UCSD-AML1 (cell line): ENCODE measurements around the gene PBX1.

Experiments
- DNase-seq: peaks from one replicate; lab custom pipeline; 2025; ENCODE audit not compliant: unreplicated experiment; lab: John Stamatoyannopoulos, UW

Gene PBX1

DNA sequence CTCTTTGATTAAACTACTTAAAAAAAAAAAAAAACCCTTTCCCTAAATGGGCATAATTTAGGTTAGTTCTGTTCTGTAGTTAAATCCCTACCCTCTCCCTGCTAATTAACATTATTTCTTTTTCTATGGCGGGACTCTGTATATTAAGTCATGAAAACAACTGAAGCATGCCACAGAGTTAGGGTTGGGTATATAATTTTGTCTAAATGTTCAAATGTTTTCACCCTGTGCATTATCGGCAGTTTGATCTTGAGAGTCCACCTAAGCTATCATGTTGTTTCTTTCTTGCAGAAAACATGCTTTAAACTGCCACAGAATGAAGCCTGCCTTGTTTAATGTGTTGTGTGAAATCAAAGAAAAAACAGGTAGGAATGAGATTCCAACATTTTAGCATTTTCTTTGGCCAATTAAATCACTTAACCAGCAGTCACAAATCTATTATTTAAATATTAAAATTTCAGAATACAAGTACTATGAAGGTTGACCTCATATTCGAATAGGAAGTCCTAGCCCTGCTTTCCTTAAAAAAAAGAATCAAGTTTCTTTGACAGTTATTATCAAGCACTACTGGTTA, 4.0 kb downstream of the PBX1 start:
- no peak for DNase-seq

DNA sequence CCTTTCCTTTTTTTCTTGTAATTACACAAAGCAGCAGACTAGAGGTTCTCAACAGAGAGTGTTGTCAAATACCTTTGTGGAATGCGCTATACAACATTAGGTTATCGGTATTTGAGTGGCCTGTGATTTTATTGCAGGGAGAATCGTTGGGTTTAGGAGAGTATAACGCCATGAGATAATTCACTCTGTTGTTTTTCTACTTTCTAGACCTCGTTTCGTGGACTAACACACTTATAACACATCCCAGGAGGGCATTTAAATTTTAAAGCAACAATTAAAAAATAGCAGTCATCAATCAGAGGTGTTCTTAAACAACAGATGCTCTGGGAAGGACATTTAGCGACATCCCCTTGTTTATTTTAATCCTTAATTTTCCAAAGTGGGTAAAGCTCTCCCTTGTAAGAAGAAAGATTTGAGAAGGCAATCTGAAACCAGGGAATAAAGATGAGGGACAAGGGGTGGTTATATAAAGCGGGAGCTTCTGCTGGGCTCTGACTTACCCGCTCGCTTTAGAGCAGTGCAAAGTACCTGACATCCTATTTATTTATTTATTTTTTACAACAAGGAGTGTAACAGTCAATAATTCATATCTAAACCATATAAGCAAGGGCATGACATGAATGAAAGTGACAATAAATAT, 4.9 kb downstream of the PBX1 start:
- no peak for DNase-seq

DNA sequence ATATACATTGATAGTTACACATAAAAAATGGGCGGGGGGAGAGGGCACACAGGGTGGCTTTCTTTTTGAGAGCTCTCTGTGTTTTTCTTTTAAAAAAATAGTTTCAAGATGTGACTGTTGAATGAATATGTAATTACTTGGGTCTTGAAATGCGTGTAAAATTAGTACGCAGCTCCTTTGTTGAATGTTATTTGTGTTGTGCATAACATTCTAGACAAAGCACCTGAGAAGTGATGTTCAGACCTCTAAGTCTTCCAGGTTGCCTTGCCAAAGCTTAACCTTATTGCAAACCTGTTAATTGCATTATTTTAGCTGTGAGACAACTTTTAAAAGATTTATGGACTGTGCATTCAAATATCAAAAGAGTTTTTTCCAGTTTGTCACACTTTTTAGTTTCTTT, 5.4 kb downstream of the PBX1 start:
- DNase-seq, result no peak

DNA sequence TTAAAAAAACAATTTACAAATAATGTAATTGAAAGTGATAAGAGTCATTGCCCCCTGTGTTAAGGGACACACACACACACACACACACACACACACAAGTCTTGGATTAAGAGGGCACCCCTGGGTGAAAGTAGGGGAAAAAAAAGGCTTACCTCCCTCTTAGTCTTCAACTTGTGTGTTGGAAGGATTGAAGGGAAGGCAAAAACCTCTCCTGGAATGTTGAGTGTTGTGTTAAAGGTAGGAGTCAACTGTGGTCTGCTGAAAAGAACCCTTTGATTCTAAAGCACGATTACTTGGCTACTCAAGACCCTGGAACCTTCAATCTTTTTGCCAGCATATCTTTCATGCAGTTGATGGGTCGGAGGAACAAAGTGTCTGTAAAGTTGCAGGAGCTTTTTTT, 6.4 kb downstream of the PBX1 start:
- no peak for DNase-seq

DNA sequence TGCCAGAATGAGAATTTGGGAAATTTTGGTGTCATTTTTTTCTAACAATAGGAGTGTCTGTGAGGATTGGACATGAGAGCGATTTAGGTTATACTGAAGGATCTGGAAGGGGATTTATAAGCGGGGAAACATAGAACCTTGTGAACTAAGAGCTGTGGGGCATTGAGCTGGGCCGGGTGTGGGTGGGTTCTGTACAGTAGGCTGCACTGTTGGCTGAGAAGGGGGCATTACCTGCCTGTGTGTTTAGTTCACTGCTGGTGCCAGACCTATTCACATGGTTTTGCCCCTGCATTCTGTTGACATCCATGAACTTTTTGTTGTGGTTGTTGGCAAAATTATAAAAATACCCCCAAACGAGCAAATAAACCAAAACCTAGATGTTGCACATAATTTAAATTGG, 8.8 kb downstream of the PBX1 start:
- DNase-seq, result no peak

DNA sequence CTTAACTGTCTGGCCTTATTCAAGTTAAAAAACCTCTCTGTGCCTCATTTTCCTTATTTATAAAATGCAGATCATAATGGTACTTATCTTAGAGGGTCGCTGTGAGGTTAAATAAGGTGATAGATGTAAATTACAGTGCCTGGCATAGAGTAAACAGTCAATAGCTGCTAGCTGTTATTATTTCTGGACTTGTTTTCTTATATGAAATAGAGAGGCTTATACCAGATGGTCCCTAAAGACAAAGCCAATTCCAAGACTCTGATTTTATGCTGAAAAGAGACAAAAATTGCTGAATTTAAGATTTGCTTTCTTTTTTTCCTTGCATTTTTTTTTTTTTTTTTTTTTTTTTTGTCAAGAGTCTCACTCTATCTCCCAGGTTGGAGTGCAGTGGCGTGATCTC, 10.3 kb downstream of the PBX1 start:
- no peak for DNase-seq

DNA sequence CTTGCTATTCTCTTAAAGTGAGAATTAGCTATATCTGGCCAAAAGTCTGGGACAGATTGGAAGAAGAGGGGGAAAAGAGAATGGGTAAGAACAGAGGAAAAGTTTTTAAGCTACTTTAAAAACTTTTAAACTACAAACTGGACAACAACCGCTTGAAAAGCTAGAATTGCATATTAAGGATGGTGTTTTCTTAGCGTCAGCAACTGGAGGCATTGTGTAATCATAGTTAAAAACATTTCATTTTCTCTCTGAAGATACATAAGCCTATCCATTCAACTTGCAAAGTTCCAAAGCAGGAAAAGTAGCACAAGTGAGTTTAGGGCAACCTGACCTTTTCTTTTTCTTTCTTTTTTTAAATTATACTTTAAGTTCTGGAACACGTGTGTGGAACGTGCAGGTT, 10.9 kb downstream of the PBX1 start:
- DNase-seq, result no peak

DNA sequence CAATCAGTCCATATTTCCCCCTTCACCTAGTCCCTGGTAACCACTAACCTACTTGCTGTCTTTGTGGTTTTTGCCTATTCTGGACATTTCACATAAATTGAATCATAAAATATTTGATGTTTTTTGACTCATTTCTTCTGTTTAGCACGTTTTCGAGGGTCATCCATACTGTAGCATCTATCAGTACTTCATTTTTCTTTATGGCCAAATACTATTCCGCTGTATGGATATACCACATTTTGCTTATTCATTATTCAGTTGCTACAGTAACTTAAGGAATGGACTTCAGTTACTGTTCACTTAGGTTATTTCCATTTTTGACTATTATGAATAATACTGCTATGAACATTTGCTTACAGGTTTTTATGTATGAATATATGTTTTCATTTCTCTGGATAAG, 12.3 kb downstream of the PBX1 start:
- no peak for DNase-seq

DNA sequence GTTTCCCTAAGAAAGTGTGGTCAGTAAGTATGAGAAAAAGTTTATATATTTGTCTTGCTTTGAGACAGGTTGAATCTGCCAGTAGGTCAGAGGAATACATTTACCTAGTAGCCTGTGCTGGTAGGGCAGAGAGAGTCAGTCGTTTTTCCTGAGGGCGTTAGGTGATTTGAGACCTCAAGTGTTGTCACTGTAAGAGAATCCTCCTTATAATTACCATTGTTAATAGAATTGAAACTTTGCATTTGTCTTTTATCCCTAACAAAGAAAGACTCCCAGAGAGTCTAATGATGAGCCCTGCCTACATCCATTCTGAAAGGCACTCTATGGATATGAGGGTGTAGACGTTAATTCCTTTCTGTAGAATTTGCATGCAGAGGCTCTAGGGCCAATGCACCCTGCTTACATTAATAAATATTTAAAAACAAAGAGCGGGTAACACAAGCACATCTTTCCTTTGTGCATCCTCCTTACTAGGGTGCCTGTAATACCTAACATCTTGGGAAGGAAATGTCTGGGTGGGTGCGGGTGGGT, 16.4 kb downstream of the PBX1 start:
- DNase-seq, result no peak

DNA sequence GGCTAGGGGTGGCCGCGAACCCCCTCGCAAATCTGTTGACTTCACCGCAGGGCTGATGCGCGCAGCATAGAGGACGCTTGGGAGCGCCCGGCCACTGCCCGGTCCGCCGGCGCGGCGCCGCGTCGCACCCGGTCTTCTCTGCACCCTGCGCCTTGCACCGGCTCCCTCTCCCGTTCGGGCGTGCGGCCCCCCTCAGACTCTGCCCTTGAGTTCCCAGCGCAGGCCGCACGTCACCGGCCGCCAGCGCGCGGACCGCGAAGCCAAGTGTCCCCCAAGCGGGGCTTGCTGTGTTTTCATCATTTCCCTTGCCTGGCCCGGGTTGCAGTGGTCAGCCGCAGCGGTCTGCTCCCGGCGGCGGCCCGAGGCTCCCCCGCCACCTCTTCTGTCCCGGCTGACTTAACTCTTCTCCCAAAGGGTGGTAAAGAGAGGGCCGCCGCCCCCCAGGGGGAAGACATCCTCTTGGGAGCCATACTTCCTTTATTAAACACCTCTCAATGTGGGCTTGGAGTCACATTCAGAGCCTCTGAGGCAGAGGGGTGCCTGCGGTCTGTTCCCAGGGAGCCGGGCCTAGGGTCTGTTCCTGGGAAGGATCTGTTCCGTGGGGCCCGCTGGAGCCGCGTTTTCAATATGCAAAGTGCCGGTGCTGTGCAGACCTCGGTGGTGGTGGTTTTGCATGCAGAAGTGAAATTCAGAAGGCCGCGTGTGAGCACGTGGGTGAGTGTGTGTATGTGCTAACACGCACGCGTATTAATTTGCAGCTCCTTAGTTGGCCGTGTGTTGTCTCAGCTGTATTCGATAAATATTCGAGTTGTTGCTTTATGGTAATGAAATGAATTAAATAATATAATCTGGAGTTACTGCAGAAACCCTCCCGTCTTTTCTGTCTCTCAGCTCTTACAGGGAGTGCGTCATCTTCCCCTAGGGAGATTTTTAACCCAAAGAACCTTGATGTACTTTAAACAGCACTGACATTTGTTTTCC, 17.6 kb downstream of the PBX1 start:
- no peak for DNase-seq

DNA sequence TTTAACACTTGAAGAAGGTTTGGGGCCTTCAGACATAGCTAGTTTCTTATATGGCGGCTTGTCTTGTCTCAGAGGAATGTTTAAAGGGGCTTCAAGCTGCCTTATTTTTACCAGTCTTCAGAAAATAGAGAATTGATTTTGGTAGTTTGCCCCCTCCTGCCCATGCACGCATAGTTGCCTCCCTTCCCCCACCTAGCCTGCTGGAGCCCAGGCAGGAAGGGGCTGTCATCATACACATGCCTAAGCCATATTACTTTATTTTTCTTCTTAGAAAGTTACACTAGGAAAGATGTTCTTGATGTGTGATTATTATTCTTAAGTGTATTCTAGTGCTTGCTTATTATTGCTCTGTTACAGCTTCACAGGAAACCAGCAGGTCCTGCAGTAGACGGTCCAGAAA, 18.3 kb downstream of the PBX1 start:
- DNase-seq, result no peak

DNA sequence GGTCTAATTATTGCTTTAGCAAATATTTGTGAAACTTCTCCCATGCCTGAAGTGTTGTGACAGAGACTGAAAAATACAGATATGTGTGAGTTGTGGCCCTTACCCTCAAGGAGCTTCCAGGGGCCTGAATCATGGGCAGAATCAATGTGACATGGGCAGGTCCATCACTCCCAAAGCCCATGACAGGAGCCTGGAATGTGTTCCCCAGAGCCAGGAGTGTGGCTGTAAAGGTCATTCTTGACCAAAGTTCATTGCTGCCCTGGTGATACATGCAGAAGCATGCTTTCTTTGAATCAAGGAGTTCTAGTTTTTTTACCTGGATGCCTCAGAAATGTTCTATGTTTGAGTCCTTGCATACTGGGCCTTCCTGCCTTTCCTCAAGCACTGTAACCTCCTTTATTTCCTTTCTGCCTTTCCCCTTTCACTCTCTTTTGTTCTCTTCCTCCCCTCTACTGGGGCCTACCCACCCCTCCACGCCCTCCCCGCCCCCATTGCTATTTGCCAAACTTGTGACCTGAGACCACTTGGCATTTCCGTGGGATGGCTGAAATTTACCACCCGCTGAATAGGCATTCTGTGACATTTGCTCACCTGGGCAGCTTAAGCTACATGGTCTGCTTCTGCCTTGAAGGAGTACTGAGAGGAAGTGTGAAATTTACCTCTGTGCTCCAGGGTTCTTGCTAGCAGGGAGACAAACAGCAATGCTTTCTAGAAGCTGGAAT, 19.7 kb downstream of the PBX1 start:
- DNase-seq, result no peak

DNA sequence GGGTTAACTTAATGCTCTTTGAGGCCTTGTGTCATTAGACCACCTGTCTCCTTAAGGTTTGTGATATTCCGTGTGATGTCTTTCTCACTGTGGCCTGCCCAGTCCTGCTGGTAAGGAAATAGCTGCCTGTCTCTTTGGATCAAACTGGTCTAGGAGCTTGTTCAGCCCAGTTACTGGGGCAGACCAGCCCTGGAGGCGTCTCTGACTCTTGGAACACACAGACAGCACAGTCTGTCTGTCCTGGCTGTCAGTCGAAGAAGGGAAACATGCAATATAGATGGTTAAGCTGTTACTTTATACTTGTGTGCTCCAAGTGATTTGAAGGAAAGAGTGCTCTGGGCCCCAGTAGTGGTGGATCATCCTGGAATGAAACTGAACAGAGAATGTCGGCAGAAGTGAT, 20.4 kb downstream of the PBX1 start:
- no peak for DNase-seq

DNA sequence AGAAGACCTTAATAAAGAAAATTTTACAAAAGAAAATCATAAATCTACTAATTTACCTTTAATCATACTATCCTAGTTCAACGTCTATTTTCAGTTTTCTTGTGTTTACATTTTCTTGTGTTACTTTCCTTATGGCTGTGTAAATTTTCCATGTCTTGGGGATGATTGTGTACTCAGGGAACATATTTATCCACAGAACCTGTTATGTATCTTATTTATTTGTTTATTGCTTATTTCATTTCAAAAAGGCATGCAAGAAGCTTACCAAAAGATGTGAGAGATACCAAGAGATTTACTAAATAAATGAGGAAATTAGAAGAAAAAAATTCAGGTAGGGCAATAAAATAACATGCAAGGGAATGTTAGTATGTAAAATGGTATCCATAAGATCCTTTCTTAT, 22.8 kb downstream of the PBX1 start:
- DNase-seq, result no peak

DNA sequence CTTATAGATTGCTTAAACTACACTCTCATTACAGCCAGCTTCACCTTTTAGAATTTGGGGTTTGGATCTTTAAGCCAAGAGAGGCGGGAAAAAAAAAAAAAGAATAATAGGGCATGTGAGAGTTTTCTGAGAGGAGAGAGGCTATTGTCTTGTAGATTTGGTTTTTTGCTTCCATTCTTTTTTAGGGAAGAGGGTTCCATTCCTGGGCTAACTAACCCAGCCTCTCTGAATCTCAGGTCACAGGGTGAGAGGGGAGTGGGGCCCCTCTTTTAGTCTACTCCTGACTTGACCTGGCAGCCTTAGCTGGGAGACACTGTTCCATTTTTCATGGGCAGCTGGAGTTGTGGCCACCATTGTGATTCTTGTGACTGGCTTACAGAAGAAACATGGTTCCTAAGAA, 24.2 kb downstream of the PBX1 start:
- no peak for DNase-seq

DNA sequence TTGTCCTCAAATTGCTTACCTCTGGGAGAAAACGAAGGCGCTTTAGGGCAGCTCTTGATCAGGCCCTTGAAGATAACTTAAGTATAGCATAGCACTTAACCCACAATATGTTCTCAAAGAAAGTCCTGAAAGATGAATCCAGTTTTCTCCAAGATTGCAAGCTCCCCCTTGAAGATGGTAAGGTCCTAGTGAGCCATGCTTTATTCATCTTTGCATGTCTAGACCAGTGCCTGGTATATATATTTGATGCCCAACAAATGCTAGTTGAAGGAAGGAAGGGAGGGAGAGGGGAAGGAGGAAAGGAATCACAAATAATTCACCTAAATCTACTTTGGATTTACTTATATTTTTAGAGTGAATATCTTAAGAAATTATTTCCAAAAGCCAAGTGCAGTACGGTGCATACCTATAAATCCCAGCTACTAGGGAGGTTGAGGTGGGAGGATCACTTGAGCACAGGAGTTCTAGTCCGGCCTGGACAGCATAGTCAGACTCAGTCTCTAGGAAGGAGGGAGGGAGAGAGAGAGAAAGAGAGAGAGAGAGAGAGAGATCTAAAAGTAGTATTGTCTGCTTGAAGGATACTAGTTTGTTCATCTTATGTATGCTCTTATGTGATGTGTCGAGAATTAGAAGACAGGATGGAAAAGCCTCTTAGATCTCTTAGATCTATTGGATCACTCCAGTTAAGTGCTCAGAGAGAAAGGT, 25.0 kb downstream of the PBX1 start:
- no peak for DNase-seq

DNA sequence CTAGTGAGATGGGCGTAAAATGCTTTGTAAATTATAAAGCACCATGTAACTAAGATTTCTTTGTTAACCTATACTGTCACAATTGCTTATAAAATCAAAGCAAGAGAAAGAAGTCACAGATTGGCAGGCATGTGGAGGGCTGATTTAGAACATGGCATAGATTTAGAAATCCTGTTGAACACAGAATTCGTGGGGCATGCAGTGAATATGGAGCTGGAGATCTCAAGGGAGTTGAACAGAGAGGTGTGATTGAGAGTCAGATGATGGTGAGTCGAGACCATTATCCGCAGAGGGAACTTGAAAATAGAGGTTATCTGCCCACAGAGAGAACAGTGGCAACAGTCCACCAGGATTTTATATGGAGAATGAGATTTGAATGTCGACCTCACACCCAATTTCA, 27.6 kb downstream of the PBX1 start:
- no peak for DNase-seq

DNA sequence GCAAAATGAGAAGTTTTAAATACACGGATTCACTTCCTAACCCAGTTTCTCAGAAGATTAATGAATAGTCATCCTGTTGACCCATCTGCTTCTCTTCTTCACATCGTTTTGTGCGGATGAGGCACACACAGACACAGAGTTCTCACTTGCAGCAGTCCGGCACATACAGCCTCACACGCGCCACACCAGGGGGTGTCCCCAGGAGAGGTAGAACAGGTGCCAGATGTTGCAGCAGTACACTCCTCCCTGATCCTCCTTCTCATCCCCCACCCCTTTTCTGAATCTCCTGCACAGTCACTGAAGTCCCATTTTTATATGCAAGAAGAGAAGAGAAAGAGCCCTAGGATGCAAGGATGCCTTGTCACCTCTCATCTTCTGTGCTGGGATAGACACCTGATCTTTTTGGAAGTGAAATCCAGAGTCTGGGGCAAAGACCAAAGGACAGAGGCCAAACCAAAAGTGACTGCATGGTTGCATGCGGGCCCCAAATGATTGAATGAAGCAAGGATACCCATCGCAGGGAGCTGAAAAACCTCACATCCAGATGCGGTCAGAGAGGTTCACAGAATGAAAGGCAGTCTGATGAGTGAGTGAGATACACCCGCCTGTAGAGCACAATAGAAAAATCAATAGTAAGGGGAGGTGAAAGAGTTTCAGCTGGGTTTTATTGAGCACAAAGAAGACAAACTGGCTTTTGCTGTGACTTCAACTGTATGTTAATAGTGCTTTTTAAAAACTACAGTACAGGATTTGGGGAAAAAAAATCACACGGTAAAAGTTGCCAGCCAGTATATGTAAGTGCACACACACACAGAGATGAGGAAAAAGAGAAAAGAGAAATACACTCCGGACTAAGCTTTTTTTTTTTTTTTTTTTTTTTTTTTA, 28.9 kb downstream of the PBX1 start:
- no peak for DNase-seq

DNA sequence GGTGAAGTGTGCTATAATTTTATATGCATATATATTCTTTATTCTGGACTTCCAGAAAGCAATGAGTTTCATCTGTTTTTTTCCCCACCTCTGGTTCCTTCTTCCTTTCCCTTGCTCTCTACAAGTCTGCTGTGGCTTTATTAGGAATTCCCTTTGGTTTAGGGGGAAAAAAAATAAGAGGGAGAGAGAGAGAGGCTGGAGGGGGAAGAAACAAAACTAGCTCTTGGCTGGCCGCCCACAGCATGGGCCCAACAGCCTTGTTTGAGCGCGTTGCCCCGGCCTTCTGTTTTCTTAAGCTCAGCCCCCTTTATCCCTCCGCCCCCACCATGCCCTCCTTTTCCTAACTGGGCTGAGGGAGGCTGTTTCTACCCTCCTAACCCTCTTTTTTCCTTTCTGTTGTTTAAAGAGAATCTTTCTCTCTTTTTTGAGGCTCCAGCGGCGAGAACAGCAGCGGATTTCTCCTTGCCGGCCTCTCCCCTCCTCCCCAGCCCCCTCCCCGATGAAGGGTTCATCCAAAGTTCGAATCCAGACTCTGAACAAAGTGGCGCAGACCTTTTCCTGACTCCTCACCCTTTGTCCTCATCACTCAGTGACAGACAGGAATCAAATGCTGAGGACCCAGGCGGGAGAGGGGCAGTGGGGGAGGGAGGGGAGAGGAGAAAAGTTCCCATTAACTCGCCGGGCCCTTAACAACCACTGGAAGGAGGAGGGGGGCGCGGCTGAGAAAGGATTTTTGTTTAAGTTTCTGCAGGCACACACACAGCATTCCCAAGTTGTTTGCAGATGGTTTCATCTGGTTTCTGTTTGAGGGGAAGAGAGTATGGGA, 29.7 kb downstream of the PBX1 start:
- no peak for DNase-seq
